Mesenchymal stem cell (in vitro differentiated cells and primary cell): ENCODE results near the gene KIAA0513.

Source experiments
- DNase-seq: peaks from one replicate; pipeline ENCODE4 v3.0.0-alpha.2; 2013
- H2AFZ ChIP-seq: one replicate; pipeline ENCODE4 v1.6.1; 2013; ENCODE audit warnings: low read depth, mild to moderate bottlenecking, control low read depth, inconsistent platforms, low read length, moderate library complexity
- H2AK5ac ChIP-seq: 2 replicates; pipeline ENCODE4 v1.6.1; 2013; ENCODE audit warnings: low read length, moderate library complexity, mild to moderate bottlenecking, inconsistent platforms; ENCODE audit not compliant: severe bottlenecking
- H2BK120ac ChIP-seq: one replicate; pipeline ENCODE4 v1.6.1; 2013; ENCODE audit warnings: low read depth, mild to moderate bottlenecking, inconsistent platforms, low read length, moderate library complexity
- H2BK12ac ChIP-seq, 2 experiments: one replicate each; pipeline ENCODE4 v1.6.1; 2013; ENCODE audit warnings: inconsistent platforms in 2 of 2, low read length in 2 of 2, mild to moderate bottlenecking in 2 of 2, moderate library complexity in 2 of 2, control low read depth in 1 of 2
- H2BK15ac ChIP-seq: one replicate; pipeline ENCODE4 v1.6.1; 2013; ENCODE audit warnings: mild to moderate bottlenecking, low read depth, inconsistent platforms; ENCODE audit not compliant: poor library complexity, severe bottlenecking
- H2BK5ac ChIP-seq: 2 replicates; pipeline ENCODE4 v1.6.1; 2013; ENCODE audit warnings: low read depth, mild to moderate bottlenecking, low read length, control low read depth, inconsistent platforms; ENCODE audit not compliant: poor library complexity, severe bottlenecking
- H3K14ac ChIP-seq, 2 experiments: one replicate each; pipeline ENCODE4 v1.6.1; 2013; ENCODE audit warnings: inconsistent platforms in 2 of 2, low read length in 2 of 2, control low read depth in 1 of 2, mild to moderate bottlenecking in 1 of 2, moderate library complexity in 1 of 2
- H3K18ac ChIP-seq, 2 experiments: one replicate each; pipeline ENCODE4 v1.6.1; 2013; ENCODE audit warnings: inconsistent platforms in 2 of 2, low read length in 2 of 2, control low read depth in 1 of 2, low read depth in 1 of 2, mild to moderate bottlenecking in 1 of 2
- H3K23ac ChIP-seq, 2 experiments: one replicate each; pipeline ENCODE4 v1.6.1; 2013; ENCODE audit warnings: inconsistent platforms in 2 of 2, low read length in 2 of 2, mild to moderate bottlenecking in 2 of 2, moderate library complexity in 2 of 2, control low read depth in 1 of 2
- H3K27ac ChIP-seq: 2 replicates; pipeline ENCODE4 v1.5.1; 2013; ENCODE audit warnings: mild to moderate bottlenecking, moderate library complexity, low read length, control low read depth, inconsistent platforms; ENCODE audit not compliant: poor library complexity, severe bottlenecking
- H3K27me3 ChIP-seq, 2 experiments: 2 replicates each; pipeline versions ENCODE4 v1.6.1 to v1.7.0; 2013; ENCODE audit warnings: low read length in 2 of 2, mild to moderate bottlenecking in 2 of 2, moderate library complexity in 2 of 2, control low read depth in 1 of 2, inconsistent platforms in 1 of 2; ENCODE audit not compliant: control insufficient read depth in 1 of 2, insufficient read depth in 1 of 2
- H3K36me3 ChIP-seq, 2 experiments: 2 replicates each; pipeline versions ENCODE4 v1.6.1 to v1.7.0; 2013; ENCODE audit warnings: low read length in 2 of 2, control low read depth in 1 of 2, inconsistent platforms in 1 of 2, low read depth in 1 of 2, mild to moderate bottlenecking in 1 of 2; ENCODE audit not compliant: insufficient read depth in 2 of 2, control insufficient read depth in 1 of 2
- H3K4ac ChIP-seq, 2 experiments: one replicate each; pipeline ENCODE4 v1.6.1; 2013; ENCODE audit warnings: inconsistent platforms in 2 of 2, low read length in 2 of 2, mild to moderate bottlenecking in 2 of 2, moderate library complexity in 2 of 2, control low read depth in 1 of 2, low read depth in 1 of 2
- H3K4me1 ChIP-seq: 2 replicates; pipeline ENCODE4 v1.6.1; 2013; ENCODE audit warnings: low read depth, low read length, control low read depth; ENCODE audit not compliant: control insufficient read depth, insufficient read depth
- H3K4me2 ChIP-seq: 2 replicates; pipeline ENCODE4 v1.6.1; 2013; ENCODE audit warnings: low read length, mild to moderate bottlenecking, inconsistent platforms; ENCODE audit not compliant: poor library complexity, severe bottlenecking
- H3K4me3 ChIP-seq, 2 experiments: 2 replicates each; pipeline versions ENCODE4 v1.5.1 to v1.7.0; 2013; ENCODE audit warnings: low read length in 2 of 2, mild to moderate bottlenecking in 2 of 2, control low read depth in 1 of 2, low read depth in 1 of 2; ENCODE audit not compliant: insufficient read depth in 1 of 2
- H3K79me1 ChIP-seq: replicated peaks from 2 replicates; pipeline ENCODE4 v1.6.1; 2013; ENCODE audit warnings: mild to moderate bottlenecking, control low read depth, low read length, inconsistent platforms; ENCODE audit not compliant: poor library complexity, severe bottlenecking
- H3K9ac ChIP-seq: 2 replicates; pipeline ENCODE4 v1.7.0; 2013; ENCODE audit warnings: mild to moderate bottlenecking, low read length, moderate library complexity
- H3K9me3 ChIP-seq: 2 replicates; pipeline ENCODE4 v1.7.0; 2013; ENCODE audit warnings: mild to moderate bottlenecking, low read length; ENCODE audit not compliant: control insufficient read depth
- H4K8ac ChIP-seq: one replicate; pipeline ENCODE4 v1.6.1; 2013; ENCODE audit warnings: inconsistent platforms, mild to moderate bottlenecking, low read length, moderate library complexity
- H4K91ac ChIP-seq: one replicate; pipeline ENCODE4 v1.6.1; 2013; ENCODE audit warnings: mild to moderate bottlenecking, low read length, inconsistent platforms
- WGBS: methylation state at CpG from one replicate; pipeline ENCODE4 v1.1.7; 2013; ENCODE audit warnings: mixed read lengths; 5-methylcytosine and 5-hydroxymethylcytosine counted together

KIAA0513 gene

DNA sequence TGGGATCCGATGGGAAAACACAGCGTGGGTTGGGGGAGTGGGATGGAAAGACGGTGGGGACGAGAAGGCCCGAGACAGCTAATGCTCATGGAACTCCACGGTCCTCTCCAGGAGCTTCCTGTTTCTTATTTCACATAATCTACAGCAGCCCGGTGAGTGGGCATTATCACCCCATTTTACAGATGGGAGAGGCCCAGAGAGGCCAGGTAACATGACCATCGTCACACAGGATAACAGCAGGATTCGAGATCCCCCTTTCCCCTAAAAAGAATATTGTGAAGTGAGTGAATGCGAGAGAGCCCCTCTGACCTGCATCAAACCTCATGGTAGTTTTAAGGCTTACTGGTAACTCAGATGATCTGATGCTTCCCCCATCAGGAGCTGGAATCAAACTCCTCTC is 72.7 kb downstream of the KIAA0513 start:
- Histone ChIP-seq H3K27ac (no peak overlapping the region), H3K4ac (no peak overlapping the region), H3K4me2 (no peak overlapping the region), H3K14ac (no peak overlapping the region), H3K36me3 (no peaks in the 10 kb centered on the region), H2BK15ac (no peak overlapping the region), H3K27me3 (peaks cover 18 to 49% of the 10 kb centered on the region in 2 experiments), H3K79me1 (no peaks in the 10 kb centered on the region), H4K8ac (no peak overlapping the region), H3K23ac (no peak overlapping the region), H3K4me1 (no peaks in the 10 kb centered on the region), H3K9ac (no peak overlapping the region), H2AFZ (no peak overlapping the region), H3K9me3 (no peaks in the 10 kb centered on the region), H2BK120ac (no peak overlapping the region), H4K91ac (no peak overlapping the region), H3K4me3 (no peak overlapping the region), H2AK5ac (no peak overlapping the region), H3K18ac (no peak overlapping the region), H2BK5ac (no peak overlapping the region), H2BK12ac (no peak overlapping the region)
- 83% methylated on average over 5 of the region's 10 CpGs for WGBS
- DNase-seq: no peak

DNA sequence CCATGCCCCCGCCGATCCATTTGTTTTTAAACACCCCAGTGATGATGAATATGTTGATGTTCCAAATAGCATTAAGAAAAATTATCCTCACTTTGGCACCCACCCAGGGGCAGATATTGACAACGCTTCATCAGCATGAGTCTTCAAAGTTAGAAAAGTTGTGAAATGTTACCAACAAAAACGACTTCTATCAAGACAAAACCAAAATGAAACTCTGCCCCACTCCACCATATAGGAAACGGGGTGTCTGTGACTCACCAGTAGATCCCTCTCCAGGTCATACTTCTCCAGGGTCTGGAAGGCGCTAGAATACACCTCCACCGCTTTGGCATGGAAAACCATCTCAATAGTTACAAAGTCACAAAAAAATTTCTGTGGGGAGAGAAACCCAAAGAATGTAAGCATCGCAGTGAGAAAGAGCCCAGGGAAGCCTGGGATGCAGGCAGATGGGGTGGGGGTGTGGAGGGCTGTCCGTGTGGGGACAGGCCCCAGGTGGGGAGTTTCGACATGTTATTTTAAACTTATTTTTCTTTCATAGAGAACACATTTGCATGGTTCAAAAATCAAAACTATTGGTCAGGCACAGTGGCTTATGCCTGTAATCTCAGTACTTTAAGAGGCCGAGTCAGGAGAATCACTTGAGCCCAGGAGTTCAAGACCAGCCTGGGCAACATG is 74.5 kb downstream of the KIAA0513 start:
- no peak overlapping the region for H2AK5ac ChIP-seq
- no peaks in the 10 kb centered on the region for H3K9me3 ChIP-seq
- no peak overlapping the region for H3K4me2 ChIP-seq
- H4K91ac ChIP-seq: no peak overlapping the region
- H3K27me3 ChIP-seq: peaks cover 20 to 50% of the 10 kb centered on the region in 2 experiments
- H3K9ac ChIP-seq: no peak overlapping the region
- no peak overlapping the region for H3K23ac ChIP-seq
- no peak overlapping the region for H2BK5ac ChIP-seq
- no peak overlapping the region for H3K4ac ChIP-seq
- H2BK120ac ChIP-seq: no peak overlapping the region
- no peak overlapping the region for H3K18ac ChIP-seq
- H3K4me3 ChIP-seq: no peak overlapping the region
- H3K4me1 ChIP-seq: no peaks in the 10 kb centered on the region
- no peaks in the 10 kb centered on the region for H3K79me1 ChIP-seq
- H3K36me3 ChIP-seq: no peaks in the 10 kb centered on the region
- WGBS: 81% methylated on average over 6 of the region's 11 CpGs
- H4K8ac ChIP-seq: no peak overlapping the region
- no peak for DNase-seq
- H2AFZ ChIP-seq: no peak overlapping the region
- no peak overlapping the region for H2BK15ac ChIP-seq
- no peak overlapping the region for H2BK12ac ChIP-seq
- no peak overlapping the region for H3K27ac ChIP-seq
- H3K14ac ChIP-seq: no peak overlapping the region

DNA sequence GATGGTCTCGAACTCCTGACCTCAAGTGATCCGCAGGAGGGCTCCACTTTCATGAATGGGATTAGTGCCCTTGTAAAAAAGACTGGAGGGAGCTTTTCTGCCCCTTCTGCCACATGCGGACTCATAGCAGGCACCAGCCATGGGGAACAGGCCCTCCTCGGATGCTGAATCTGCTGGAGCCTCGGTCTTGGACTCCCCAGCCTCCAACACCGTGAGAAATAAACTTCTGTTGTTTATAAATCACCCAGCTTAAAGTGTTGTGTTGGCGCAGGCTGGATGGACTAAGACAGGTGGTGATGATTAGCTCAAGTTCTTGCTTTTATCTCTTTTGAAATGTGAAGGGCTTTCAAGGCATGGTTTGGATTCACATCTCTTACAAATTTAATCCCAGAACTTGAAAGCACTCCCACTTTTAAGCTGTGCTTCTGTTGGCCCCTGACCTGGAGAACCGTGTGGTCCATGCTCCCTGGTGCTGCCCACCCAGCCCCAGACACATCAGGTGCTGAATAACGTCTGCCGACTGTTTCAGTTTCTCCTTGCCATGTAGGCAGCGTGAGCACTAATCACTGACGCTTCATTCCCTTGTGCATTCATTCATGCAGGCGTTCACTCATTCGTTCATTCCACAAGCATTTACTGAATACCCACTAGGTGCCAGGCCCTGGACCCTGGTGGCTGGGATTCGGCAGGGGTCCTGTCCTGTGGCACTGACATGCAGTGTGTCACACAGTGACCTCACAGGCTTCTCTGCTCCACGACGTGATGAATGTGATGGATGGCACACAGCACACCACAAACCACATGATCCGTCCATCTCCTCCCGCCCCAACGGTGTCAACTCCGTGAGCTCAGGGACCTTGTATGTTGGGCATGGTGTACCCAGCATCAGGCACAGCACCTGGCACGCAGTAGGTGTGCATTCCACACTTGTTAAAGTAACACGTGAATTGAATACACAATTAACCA is 75.8 kb downstream of the KIAA0513 start:
- H2BK15ac ChIP-seq: no peak overlapping the region
- H2BK120ac ChIP-seq: no peak overlapping the region
- H3K18ac ChIP-seq: no peak overlapping the region
- no peaks in the 10 kb centered on the region for H3K36me3 ChIP-seq
- no peak overlapping the region for H2BK12ac ChIP-seq
- no peak overlapping the region for H3K27ac ChIP-seq
- no peak overlapping the region for H2BK5ac ChIP-seq
- H3K4ac ChIP-seq: no peak overlapping the region
- peaks cover 20 to 50% of the 10 kb centered on the region in 2 experiments for H3K27me3 ChIP-seq
- no peak overlapping the region for H3K4me3 ChIP-seq
- DNase-seq: no peak
- H3K79me1 ChIP-seq: no peaks in the 10 kb centered on the region
- H2AK5ac ChIP-seq: no peak overlapping the region
- H3K23ac ChIP-seq: no peak overlapping the region
- H2AFZ ChIP-seq: no peak overlapping the region
- H3K14ac ChIP-seq: no peak overlapping the region
- no peaks in the 10 kb centered on the region for H3K9me3 ChIP-seq
- H4K91ac ChIP-seq: no peak overlapping the region
- WGBS: 90% methylated on average over 23 of the region's 23 CpGs
- no peak overlapping the region for H3K4me2 ChIP-seq
- no peak overlapping the region for H4K8ac ChIP-seq
- no peaks in the 10 kb centered on the region for H3K4me1 ChIP-seq
- no peak overlapping the region for H3K9ac ChIP-seq

DNA sequence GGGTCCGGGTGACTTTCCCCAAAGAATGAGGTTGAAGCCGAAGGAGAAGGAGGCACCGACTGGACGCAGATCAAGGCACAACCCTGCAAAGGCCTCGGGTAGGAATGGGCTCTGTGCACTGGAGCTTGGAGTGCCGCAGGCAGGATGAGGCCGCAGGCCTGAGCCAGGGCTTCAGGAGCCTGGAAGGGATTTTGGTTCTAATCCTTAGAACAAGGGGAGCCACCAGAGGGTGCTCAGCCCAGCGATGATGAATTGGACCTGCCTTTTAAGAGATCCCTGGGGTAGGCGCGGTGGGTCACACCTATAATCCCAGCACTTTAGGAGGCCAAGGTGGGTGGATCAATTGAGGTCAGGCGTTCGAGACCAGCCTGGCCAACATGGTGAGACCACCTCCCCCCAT is 76.6 kb downstream of the KIAA0513 start:
- no peak overlapping the region for H3K9ac ChIP-seq
- 85% methylated on average over 12 of the region's 12 CpGs for WGBS
- no peak for DNase-seq

More for the DNA sequence above, 76.6 kb downstream of the KIAA0513 start:
- H3K14ac ChIP-seq: no peak overlapping the region
- no peak overlapping the region for H3K4me2 ChIP-seq
- H4K8ac ChIP-seq: no peak overlapping the region
- H2BK12ac ChIP-seq: no peak overlapping the region
- H4K91ac ChIP-seq: no peak overlapping the region
- no peak overlapping the region for H3K27ac ChIP-seq
- no peak overlapping the region for H3K23ac ChIP-seq
- H3K27me3 ChIP-seq: peaks cover 18 to 51% of the 10 kb centered on the region in 2 experiments
- H2BK15ac ChIP-seq: no peak overlapping the region
- no peak overlapping the region for H2AFZ ChIP-seq
- no peaks in the 10 kb centered on the region for H3K4me1 ChIP-seq
- H2BK5ac ChIP-seq: no peak overlapping the region
- no peak overlapping the region for H2AK5ac ChIP-seq
- H3K9me3 ChIP-seq: no peaks in the 10 kb centered on the region
- no peak overlapping the region for H3K4ac ChIP-seq
- H2BK120ac ChIP-seq: no peak overlapping the region
- no peaks in the 10 kb centered on the region for H3K79me1 ChIP-seq
- no peak overlapping the region for H3K18ac ChIP-seq
- H3K4me3 ChIP-seq: no peak overlapping the region
- H3K36me3 ChIP-seq: no peaks in the 10 kb centered on the region
